A549 (cell line): ENCODE measurements around the gene VAT1L. TPM values are rescaled to one million over a fixed set of nuclear protein-coding genes. Genes with fewer than 3 reads are reported as not detected.

Experiments
- ATAC-seq, 2 experiments: fragments of 200-7000 bp in 1 of 2; fragments of >200 bp in 1 of 2; cut with Nextera tagmentation in 1 of 2; cut with Tn5 transposase in 1 of 2; 3 replicates each; pipeline versions ENCODE4 v1.8.0 to v1.9.1; 2018 to 2020; ENCODE audit warnings: mild to moderate bottlenecking in 1 of 2, moderate library complexity in 1 of 2
- CTCF ChIA-PET: fragments of 300-600 bp; sonication (Branson Sonifier 250); formaldehyde crosslinking; extraction: SDS; loops from one replicate; lab custom pipeline; 2021; ENCODE audit warnings: antibody characterized with exemption, inconsistent platforms; lab: Yijun Ruan, JAX
- POLR2A ChIA-PET: fragments of 350-600 bp; formaldehyde crosslinking; extraction: SDS; loops from one replicate; lab custom pipeline; 2021; ENCODE audit warnings: antibody characterized with exemption, inconsistent platforms; lab: Yijun Ruan, JAX
- DNase-seq, 2 experiments: peaks; one replicate each; pipeline versions ENCODE4 v3.0.0 to v3.0.0-alpha.2; 2011 to 2016; ENCODE audit warnings: low read depth in 1 of 2, low spot score in 1 of 2
- FAIRE-seq: peaks from 2 replicates; lab custom pipeline; 2011; peaks lifted over from hg19 to GRCh38; lab: Jason Lieb, UNC
- H3K27ac ChIP-seq, 2 experiments: fragments of >200 bp; sonication (Bioruptor Twin); formaldehyde crosslinking; 3 replicates each; pipeline ENCODE4 v1.5.1; 2016 to 2017
- H3K4me1 ChIP-seq: fragments of >200 bp; sonication (Bioruptor Twin); formaldehyde crosslinking; 3 replicates; pipeline ENCODE4 v1.6.1; 2016
- H3K4me2 ChIP-seq: fragments of >200 bp; sonication (Bioruptor Twin); formaldehyde crosslinking; 3 replicates; pipeline ENCODE4 v1.6.1; 2016
- H3K4me3 ChIP-seq: fragments of >200 bp; sonication (Bioruptor Twin); formaldehyde crosslinking; 3 replicates; pipeline ENCODE4 v1.5.1; 2016
- H3K9me3 ChIP-seq: fragments of >200 bp; sonication (Bioruptor Twin); formaldehyde crosslinking; 3 replicates; pipeline ENCODE4 v1.6.1; 2016
- BCL3 ChIP-seq: fragments of >200 bp; sonication (Bioruptor Twin); formaldehyde crosslinking; IDR thresholded peaks from 3 replicates; pipeline ENCODE4 v1.6.1; 2016
- CEBPB ChIP-seq, 2 experiments: fragments of >200 bp in 1 of 2; sonication (Bioruptor Twin) in 1 of 2; formaldehyde crosslinking in 1 of 2; IDR thresholded peaks; 2 replicates each; pipeline ENCODE4 v1.6.1; 2012 to 2016
- EHF ChIP-seq: fragments of 250-450 bp; sonication (Bioruptor Pico); IDR thresholded peaks from 2 replicates; pipeline ENCODE4 v1.5.0; 2020; ENCODE audit warnings: mild to moderate bottlenecking
- EP300 ChIP-seq, 2 experiments: fragments of >200 bp; sonication (Bioruptor Twin); formaldehyde crosslinking; IDR thresholded peaks; 2 replicates in 1 of 2; 3 replicates in 1 of 2; pipeline ENCODE4 v1.6.1; 2016 to 2017
- FOSL2 ChIP-seq, 2 experiments: fragments of 450-650 bp in 1 of 2; fragments of >200 bp in 1 of 2; sonication (Bioruptor Twin) in 1 of 2; formaldehyde crosslinking; IDR thresholded peaks; 2 replicates each; pipeline versions ENCODE4 v1.5.0 to v1.6.1; 2016 to 2020; ENCODE audit warnings: mild to moderate bottlenecking in 1 of 2, moderate library complexity in 1 of 2
- HOXA7 ChIP-seq: fragments of 250-450 bp; sonication (Bioruptor Pico); IDR thresholded peaks from 2 replicates; pipeline ENCODE4 v1.5.0; 2020; ENCODE audit warnings: mild to moderate bottlenecking, moderate library complexity
- JUN ChIP-seq, 2 experiments: fragments of >200 bp; sonication (Bioruptor Twin); formaldehyde crosslinking; IDR thresholded peaks; 2 replicates in 1 of 2; 3 replicates in 1 of 2; pipeline ENCODE4 v1.6.1; 2016 to 2017
- JUNB ChIP-seq: fragments of >200 bp; sonication (Bioruptor Twin); formaldehyde crosslinking; IDR thresholded peaks from 2 replicates; pipeline ENCODE4 v1.6.1; 2016
- KDM1A ChIP-seq: fragments of 200-600 bp; sonication (generic); IDR thresholded peaks from 2 replicates; pipeline ENCODE4 v1.6.1; 2016; ENCODE audit warnings: low read depth, mild to moderate bottlenecking
- NFE2L2 ChIP-seq: fragments of 150-350 bp; conservative IDR thresholded peaks from 2 replicates; pipeline ENCODE4 v1.6.1; 2014; ENCODE audit warnings: low read length
- NR3C1 ChIP-seq: fragments of >200 bp; sonication (Bioruptor Twin); formaldehyde crosslinking; IDR thresholded peaks from 3 replicates; pipeline ENCODE4 v1.6.1; 2017
- RAD21 ChIP-seq, 2 experiments: fragments of >200 bp in 1 of 2; sonication (Bioruptor Twin) in 1 of 2; formaldehyde crosslinking in 1 of 2; IDR thresholded peaks in 1 of 2; conservative IDR thresholded peaks in 1 of 2; 2 replicates in 1 of 2; 3 replicates in 1 of 2; pipeline ENCODE4 v1.6.1; 2012 to 2018; ENCODE audit warnings: inconsistent platforms in 1 of 2
- REST ChIP-seq: fragments of 200-600 bp; sonication (generic); IDR thresholded peaks from 2 replicates; pipeline ENCODE4 v1.6.1; 2016; ENCODE audit warnings: antibody characterized with exemption, mild to moderate bottlenecking, moderate library complexity
- RFX5 ChIP-seq: fragments of 450-650 bp; IDR thresholded peaks from 2 replicates; pipeline ENCODE4 v1.7.1; 2014; ENCODE audit warnings: antibody characterized with exemption, mild to moderate bottlenecking, moderate library complexity
- ZNF302 ChIP-seq: fragments of 250-450 bp; sonication (Bioruptor Pico); IDR thresholded peaks from 2 replicates; pipeline ENCODE4 v1.9.0; 2021; ENCODE audit warnings: inconsistent platforms, mild to moderate bottlenecking, moderate library complexity
- ZSCAN20 ChIP-seq: fragments of 250-450 bp; sonication (Bioruptor Pico); IDR thresholded peaks from 2 replicates; pipeline ENCODE4 v1.8.0; 2022; ENCODE audit warnings: mild to moderate bottlenecking, moderate library complexity
- WGBS: methylation state at CpG from one replicate; pipeline ENCODE4 v1.1.6; 2017; ENCODE audit errors: missing lambda C conversion rate; 5-methylcytosine and 5-hydroxymethylcytosine counted together
- polyA plus RNA-seq, 4 experiments: library from polyadenylated mRNA; depleted of rRNA in 3 of 4; stranded (reverse); fragments of >200 nt; fragmentation: RNase III in 1 of 4; extraction: RNeasy Plus Mini Kit Qiagen cat#74134 plus additional on column Dnase treatment in 1 of 4; gene quantifications; 2 replicates in 3 of 4; 3 replicates in 1 of 4; pipeline ENCODE4 v1.2.3, GENCODE V29; 2011 to 2017
- TF ChIP-seq, protein P1 (sequence below): IDR thresholded peaks from 2 replicates; pipeline ENCODE4 v1.6.1; 2012; ENCODE audit warnings: low read depth, borderline replicate concordance

VAT1L gene
- polyA plus RNA-seq, 2 of the 4 experiments (the other 2 are of a cell fraction): not detected

DNA sequence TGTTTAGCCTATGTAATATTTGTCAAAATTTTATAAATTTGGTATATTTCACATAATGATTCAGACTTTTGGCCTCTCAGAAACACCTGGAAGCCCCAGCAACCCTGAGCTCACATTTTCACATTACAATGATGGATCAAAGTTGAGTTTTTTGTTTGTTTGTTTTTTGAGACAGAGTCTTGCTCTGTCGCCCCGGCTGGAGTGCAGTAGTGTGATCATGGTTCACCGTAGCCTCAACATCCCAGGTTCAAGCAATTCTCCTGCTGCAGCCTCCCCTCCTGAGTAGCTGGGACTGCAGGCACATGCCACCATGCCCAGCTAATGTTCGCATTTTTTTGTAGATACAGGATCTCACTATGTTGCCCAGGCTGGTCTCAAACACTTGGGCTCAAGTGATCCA is 10.6 kb upstream of the VAT1L start:
- 83% methylated on average over 4 of the region's 4 CpGs for WGBS

DNA sequence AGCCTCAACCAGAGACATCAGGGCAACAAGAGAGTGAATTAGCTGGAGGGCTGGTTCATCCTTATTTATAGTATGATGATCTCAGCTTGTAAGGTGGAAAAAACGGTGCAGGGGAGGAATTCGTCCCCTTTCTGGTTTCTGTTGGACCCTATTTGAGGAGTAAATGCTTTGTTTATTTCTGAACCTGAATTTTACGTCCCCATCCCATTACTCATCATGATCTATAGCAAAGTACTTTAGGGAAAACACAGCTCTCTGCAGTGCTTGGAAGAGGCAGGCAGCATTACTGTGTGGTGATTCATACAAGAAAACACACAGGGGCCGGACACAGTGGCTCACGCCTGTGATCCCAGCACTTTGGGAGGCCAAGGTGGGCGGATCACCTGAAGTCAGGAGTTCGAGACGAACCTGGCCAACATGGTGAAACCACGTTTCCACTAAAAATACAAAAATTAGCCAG is 8.0 kb upstream of the VAT1L start:
- Histone ChIP-seq H3K4me2 (peak overlapping the region; percentile 27; the same call in 2 of the 3 replicates), H3K9me3 (no peaks in the 10 kb centered on the region), H3K4me3 (no peak overlapping the region), H3K4me1 (peaks cover 9% of the 10 kb centered on the region; the same call in 1 of the 3 replicates), H3K27ac (0 out of 6 replicates have a peak overlapping the region, but pooled peaks of 1 of the 2 experiments have one; percentile 33)
- DNase-seq: peak; percentile 27 to 59
- ChIA-PET POLR2A (interaction anchor here (0.8 kb wide), 1 partner anchor 9 kb away, joined by 3 read pairs; no protein-coding TSS in a partner anchor), CTCF (no interaction called here)
- peak; percentile 88 to 90 for ATAC-seq
- FAIRE-seq: no peak
- WGBS: 2% methylated on average over 9 of the region's 9 CpGs
- no peak for TF ChIP-seq KDM1A
- 0 out of 2 replicates have a peak, but pooled peaks have one; percentile 26 for TF ChIP-seq FOSL2 (IDR thresholded peaks at IDR 0.05)
- TF ChIP-seq FOSL2 (CRISPR knock-in tag; IDR thresholded peaks at IDR 0.05): no peak; the same call in 1 of the 2 replicates
- no peak for TF ChIP-seq RFX5
- 0 out of 2 replicates have a peak, but pooled peaks have one; percentile 20 for TF ChIP-seq JUNB

More for the DNA sequence above, 10.6 kb upstream of the VAT1L start:
- FAIRE-seq: no peak
- DNase-seq: no peak
- Histone ChIP-seq H3K27ac (no peak overlapping the region), H3K9me3 (no peaks in the 10 kb centered on the region), H3K4me2 (no peak overlapping the region), H3K4me1 (peaks cover 9% of the 10 kb centered on the region; the same call in 1 of the 3 replicates), H3K4me3 (no peak overlapping the region)
- CTCF ChIA-PET: no interaction called here
- ATAC-seq: no peak
- POLR2A ChIA-PET: no interaction called here
- TF ChIP-seq NFE2L2 (no peak), ZSCAN20 (CRISPR knock-in tag) (no peak), RFX5 (no peak), ZNF302 (CRISPR knock-in tag) (no peak), EP300 (IDR thresholded peaks at IDR 0.05) (no peak), EHF (CRISPR knock-in tag) (no peak), NR3C1 (no peak)

GRCh38 chr16:77781091-77781490 is 7.3 kb upstream of the VAT1L start:
- Histone ChIP-seq H3K4me3 (no peak overlapping the region), H3K4me1 (peaks cover 9% of the 10 kb centered on the region; the same call in 1 of the 3 replicates), H3K4me2 (peak overlapping the region; percentile 27; the same call in 1 of the 3 replicates), H3K9me3 (no peaks in the 10 kb centered on the region), H3K27ac (no peak overlapping the region)
- CTCF ChIA-PET: interaction anchor here (0.9 kb wide), 1 partner anchor 8 kb away, joined by 3 read pairs; no protein-coding TSS in a partner anchor
- no peak for TF ChIP-seq HOXA7 (CRISPR knock-in tag)
- POLR2A ChIA-PET: interaction anchor here (0.8 kb wide), 1 partner anchor 8 kb away, joined by 3 read pairs; no protein-coding TSS in a partner anchor
- FAIRE-seq (no peak), ATAC-seq (no peak), DNase-seq (no peak)

DNA sequence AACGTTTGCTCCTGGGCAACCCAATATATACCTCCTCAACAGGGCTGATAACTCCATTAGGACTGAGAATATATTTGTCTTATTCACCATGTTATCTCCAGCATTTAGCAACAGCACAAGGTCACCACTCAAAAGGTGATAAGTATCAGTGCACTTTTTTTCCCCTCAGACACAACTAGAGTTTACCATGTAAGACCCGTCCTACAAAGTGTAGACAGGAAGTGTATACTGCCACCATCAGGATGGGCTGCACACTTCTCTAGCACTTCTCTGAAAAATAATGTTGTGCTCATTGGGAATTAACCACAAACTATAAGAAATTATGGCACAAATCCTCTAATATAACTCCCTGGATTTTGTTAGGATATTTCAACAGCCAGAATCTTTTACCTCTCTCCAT is 5.7 kb upstream of the VAT1L start:
- CTCF ChIA-PET: no interaction called here
- Histone ChIP-seq H3K27ac (no peak overlapping the region), H3K4me1 (peaks cover 9% of the 10 kb centered on the region; the same call in 1 of the 3 replicates), H3K4me3 (no peak overlapping the region)
- 10% methylated on average over 2 of the region's 2 CpGs for WGBS
- TF ChIP-seq RAD21 (conservative IDR thresholded peaks at IDR 0.05 in 1 of 2, IDR thresholded peaks at IDR 0.05 in 1 of 2) (peak in 1 of 2 experiments; percentile 32; a peak in 1 of 5 replicates), EP300 (IDR thresholded peaks at IDR 0.05) (no peak)
- TF ChIP-seq, all 56 proteins: peak for 1
- Histone ChIP-seq H3K4me2 (no peak overlapping the region), H3K9me3 (no peaks in the 10 kb centered on the region)
- FAIRE-seq: no peak
- peak in 1 of 2 experiments; percentile 9 for DNase-seq
- POLR2A ChIA-PET: no interaction called here
- ATAC-seq: peak in 1 of 2 experiments; percentile 54; a peak in 1 of 6 replicates

DNA sequence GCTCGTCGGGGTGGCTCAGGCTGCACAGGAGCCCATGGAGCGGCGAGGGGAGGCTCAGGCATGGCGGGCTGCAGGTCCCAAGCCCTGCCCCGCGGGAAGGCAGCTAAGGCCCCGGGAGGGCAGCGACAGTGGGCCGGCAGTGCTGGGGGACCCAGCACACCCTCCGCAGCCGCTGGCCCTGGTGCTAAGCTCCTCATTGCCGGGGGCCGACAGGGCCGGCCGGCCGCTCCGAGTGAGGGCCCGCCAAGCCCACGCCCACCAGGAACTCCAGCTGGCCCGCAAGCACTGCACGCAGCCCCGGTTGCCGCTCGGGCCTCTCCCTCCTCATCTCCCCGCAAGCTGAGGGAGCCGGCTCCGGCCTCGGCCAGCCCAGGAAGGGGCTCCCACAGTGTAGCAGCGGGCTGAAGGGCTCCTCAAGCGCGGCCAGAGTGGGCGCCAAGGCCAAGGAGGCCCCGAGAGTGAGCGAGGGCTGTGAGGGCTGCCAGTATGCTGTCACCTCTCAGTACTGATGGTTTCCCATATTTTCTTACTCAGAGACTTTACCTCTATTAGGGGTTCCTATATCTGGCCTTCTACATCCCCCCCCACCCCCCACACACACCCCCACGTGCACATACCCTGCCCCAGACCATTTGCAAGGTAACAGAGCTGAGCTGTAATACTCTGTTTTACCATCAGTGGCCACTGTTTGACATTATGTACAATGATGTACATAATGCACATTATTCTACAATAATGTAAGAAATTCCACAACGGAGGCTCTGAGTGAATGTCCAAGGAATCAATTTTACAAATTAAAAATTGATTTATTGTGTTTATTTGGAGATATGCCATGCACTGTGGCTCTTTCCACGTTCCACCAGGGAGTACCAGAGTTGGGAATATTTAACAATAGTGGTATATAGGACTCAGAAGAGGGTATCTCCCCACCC is 3.7 kb upstream of the VAT1L start:
- Histone ChIP-seq H3K4me3 (no peak overlapping the region), H3K4me1 (peaks cover 13% of the 10 kb centered on the region; the same call in 1 of the 3 replicates), H3K4me2 (no peak overlapping the region), H3K9me3 (no peaks in the 10 kb centered on the region), H3K27ac (no peak overlapping the region)
- FAIRE-seq: no peak
- WGBS: 33% methylated on average over 13 of the region's 38 CpGs
- CTCF ChIA-PET: interaction anchor here (1.0 to 1.6 kb wide), 2 partner anchors 13 kb away, joined by 3 to 4 read pairs; no protein-coding TSS in a partner anchor
- DNase-seq: no peak
- ATAC-seq: no peak
- POLR2A ChIA-PET: no interaction called here
- no peak for TF ChIP-seq REST
- TF ChIP-seq CEBPB (IDR thresholded peaks at IDR 0.05): no peak
- TF ChIP-seq BCL3: no peak
- no peak for TF ChIP-seq EP300 (IDR thresholded peaks at IDR 0.05)
- TF ChIP-seq, protein P1, sequence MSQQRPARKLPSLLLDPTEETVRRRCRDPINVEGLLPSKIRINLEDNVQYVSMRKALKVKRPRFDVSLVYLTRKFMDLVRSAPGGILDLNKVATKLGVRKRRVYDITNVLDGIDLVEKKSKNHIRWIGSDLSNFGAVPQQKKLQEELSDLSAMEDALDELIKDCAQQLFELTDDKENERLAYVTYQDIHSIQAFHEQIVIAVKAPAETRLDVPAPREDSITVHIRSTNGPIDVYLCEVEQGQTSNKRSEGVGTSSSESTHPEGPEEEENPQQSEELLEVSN: no peak
- TF ChIP-seq JUN (IDR thresholded peaks at IDR 0.05): no peak
